SU-DHL-6 (cell line): ENCODE data around the gene ID2.

Experiments
- EZH2phosphoT487 ChIP-seq: fragments of 200-600 bp; sonication (generic), shearing (Covaris generic); conservative IDR thresholded peaks from 2 replicates; pipeline ENCODE4 v1.6.1; 2018; ENCODE audit warnings: mild to moderate bottlenecking, antibody characterized with exemption, low read length, moderate library complexity, mixed read lengths
- TF ChIP-seq, protein P1 (sequence below): fragments of 200-600 bp; sonication (generic); IDR thresholded peaks from one replicate; pipeline ENCODE4 v1.5.1; 2017; ENCODE audit warnings: antibody characterized with exemption, mild to moderate bottlenecking, low read length, moderate library complexity; ENCODE audit not compliant: insufficient read depth, poor library complexity, severe bottlenecking

GRCh38 chr2:8721410-8721809 is 39.6 kb downstream of the ID2 start:
- TF ChIP-seq, protein P1, sequence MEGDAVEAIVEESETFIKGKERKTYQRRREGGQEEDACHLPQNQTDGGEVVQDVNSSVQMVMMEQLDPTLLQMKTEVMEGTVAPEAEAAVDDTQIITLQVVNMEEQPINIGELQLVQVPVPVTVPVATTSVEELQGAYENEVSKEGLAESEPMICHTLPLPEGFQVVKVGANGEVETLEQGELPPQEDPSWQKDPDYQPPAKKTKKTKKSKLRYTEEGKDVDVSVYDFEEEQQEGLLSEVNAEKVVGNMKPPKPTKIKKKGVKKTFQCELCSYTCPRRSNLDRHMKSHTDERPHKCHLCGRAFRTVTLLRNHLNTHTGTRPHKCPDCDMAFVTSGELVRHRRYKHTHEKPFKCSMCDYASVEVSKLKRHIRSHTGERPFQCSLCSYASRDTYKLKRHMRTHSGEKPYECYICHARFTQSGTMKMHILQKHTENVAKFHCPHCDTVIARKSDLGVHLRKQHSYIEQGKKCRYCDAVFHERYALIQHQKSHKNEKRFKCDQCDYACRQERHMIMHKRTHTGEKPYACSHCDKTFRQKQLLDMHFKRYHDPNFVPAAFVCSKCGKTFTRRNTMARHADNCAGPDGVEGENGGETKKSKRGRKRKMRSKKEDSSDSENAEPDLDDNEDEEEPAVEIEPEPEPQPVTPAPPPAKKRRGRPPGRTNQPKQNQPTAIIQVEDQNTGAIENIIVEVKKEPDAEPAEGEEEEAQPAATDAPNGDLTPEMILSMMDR, result no peak
- no peak for TF ChIP-seq EZH2phosphoT487
